SK-N-SH (cell line): ENCODE measurements around the gene FAM168A.

ENCODE experiments used
- CHD2 ChIP-seq: fragments of 150-350 bp; IDR thresholded peaks from 2 replicates; pipeline ENCODE4 v1.6.1; 2018; ENCODE audit warnings: low read length; ENCODE audit not compliant: partially characterized antibody
- FOXM1 ChIP-seq: IDR thresholded peaks from 2 replicates; pipeline ENCODE4 v1.4.0; 2012; ENCODE audit warnings: low read depth, mild to moderate bottlenecking
- GABPA ChIP-seq: IDR thresholded peaks from 2 replicates; pipeline ENCODE4 v1.4.0; 2012; ENCODE audit warnings: low read depth, mild to moderate bottlenecking
- JUND ChIP-seq: IDR thresholded peaks from 2 replicates; pipeline ENCODE4 v1.4.0; 2012
- MXI1 ChIP-seq: IDR thresholded peaks from 2 replicates; pipeline ENCODE4 v1.6.1; 2012; ENCODE audit warnings: mild to moderate bottlenecking, low read depth, low read length, improper control_type of control experiment
- POLR2AphosphoS5 ChIP-seq: IDR thresholded peaks from 2 replicates; pipeline ENCODE4 v1.6.1; 2012; ENCODE audit warnings: low read depth, low read length
- RXRA ChIP-seq: IDR thresholded peaks from 2 replicates; pipeline ENCODE4 v1.4.0; 2012; ENCODE audit warnings: low read depth, mild to moderate bottlenecking, borderline replicate concordance
- TCF12 ChIP-seq: IDR thresholded peaks from 2 replicates; pipeline ENCODE4 v1.4.0; 2012
- YY1 ChIP-seq: IDR thresholded peaks from 2 replicates; pipeline ENCODE4 v1.4.0; 2012; ENCODE audit warnings: low read depth, mild to moderate bottlenecking
- TF ChIP-seq, protein P1 (sequence below): fragments of 200-600 bp; sonication (generic); IDR thresholded peaks from 2 replicates; pipeline ENCODE4 v1.6.1; 2017; ENCODE audit warnings: antibody characterized with exemption, mild to moderate bottlenecking, moderate library complexity
- TF ChIP-seq, protein P2 (sequence below): fragments of 150-350 bp; IDR thresholded peaks from 2 replicates; pipeline ENCODE4 v1.6.1; 2017; ENCODE audit warnings: antibody characterized with exemption, low read length, low read depth, borderline replicate concordance
- TF ChIP-seq, protein P3 (sequence below): IDR thresholded peaks from 2 replicates; pipeline ENCODE4 v1.4.0; 2012; ENCODE audit warnings: low read depth, borderline replicate concordance

- TF ChIP-seq RXRA (no peak), POLR2AphosphoS5 (no peak), MXI1 (no peak), JUND (no peak), YY1 (no peak), GABPA (no peak), FOXM1 (no peak), CHD2 (no peak), TCF12 (no peak)
- TF ChIP-seq, protein P1, sequence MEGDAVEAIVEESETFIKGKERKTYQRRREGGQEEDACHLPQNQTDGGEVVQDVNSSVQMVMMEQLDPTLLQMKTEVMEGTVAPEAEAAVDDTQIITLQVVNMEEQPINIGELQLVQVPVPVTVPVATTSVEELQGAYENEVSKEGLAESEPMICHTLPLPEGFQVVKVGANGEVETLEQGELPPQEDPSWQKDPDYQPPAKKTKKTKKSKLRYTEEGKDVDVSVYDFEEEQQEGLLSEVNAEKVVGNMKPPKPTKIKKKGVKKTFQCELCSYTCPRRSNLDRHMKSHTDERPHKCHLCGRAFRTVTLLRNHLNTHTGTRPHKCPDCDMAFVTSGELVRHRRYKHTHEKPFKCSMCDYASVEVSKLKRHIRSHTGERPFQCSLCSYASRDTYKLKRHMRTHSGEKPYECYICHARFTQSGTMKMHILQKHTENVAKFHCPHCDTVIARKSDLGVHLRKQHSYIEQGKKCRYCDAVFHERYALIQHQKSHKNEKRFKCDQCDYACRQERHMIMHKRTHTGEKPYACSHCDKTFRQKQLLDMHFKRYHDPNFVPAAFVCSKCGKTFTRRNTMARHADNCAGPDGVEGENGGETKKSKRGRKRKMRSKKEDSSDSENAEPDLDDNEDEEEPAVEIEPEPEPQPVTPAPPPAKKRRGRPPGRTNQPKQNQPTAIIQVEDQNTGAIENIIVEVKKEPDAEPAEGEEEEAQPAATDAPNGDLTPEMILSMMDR: no peak
- TF ChIP-seq, protein P2, sequence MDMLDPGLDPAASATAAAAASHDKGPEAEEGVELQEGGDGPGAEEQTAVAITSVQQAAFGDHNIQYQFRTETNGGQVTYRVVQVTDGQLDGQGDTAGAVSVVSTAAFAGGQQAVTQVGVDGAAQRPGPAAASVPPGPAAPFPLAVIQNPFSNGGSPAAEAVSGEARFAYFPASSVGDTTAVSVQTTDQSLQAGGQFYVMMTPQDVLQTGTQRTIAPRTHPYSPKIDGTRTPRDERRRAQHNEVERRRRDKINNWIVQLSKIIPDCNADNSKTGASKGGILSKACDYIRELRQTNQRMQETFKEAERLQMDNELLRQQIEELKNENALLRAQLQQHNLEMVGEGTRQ: no peak
- TF ChIP-seq, protein P3, sequence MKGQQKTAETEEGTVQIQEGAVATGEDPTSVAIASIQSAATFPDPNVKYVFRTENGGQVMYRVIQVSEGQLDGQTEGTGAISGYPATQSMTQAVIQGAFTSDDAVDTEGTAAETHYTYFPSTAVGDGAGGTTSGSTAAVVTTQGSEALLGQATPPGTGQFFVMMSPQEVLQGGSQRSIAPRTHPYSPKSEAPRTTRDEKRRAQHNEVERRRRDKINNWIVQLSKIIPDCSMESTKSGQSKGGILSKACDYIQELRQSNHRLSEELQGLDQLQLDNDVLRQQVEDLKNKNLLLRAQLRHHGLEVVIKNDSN: no peak
Measured at GRCh38 chr11:73590991-73591390, 6.9 kb downstream of the FAM168A start.
